ENCODE results near the gene SH3RF2.

The SH3RF2 gene

GRCh38 chr5:146066968-146067367, 130.6 kb downstream of the SH3RF2 start:
- no peak overlapping the region for H3K27ac ChIP-seq (ENCODE audit: insufficient read depth, low read length, poor library complexity, severe bottlenecking)
- H3K4me3 ChIP-seq (ENCODE audit: insufficient read depth, low read depth, low read length, poor library complexity, severe bottlenecking) = no peak overlapping the region
- H3K9me3 ChIP-seq (ENCODE audit: control insufficient read depth, low read length) = no peaks in the 10 kb centered on the region
- no peaks in the 10 kb centered on the region for H3K27me3 ChIP-seq (replicated peaks; ENCODE audit: control insufficient read depth, insufficient read depth, low read length, poor library complexity, severe bottlenecking)
- H3K4me1 ChIP-seq (ENCODE audit: control insufficient read depth, insufficient read depth, low read length, poor library complexity, severe bottlenecking) = no peaks in the 10 kb centered on the region
- DNase-seq = no peak
- no peaks in the 10 kb centered on the region for H3K36me3 ChIP-seq (ENCODE audit: control insufficient read depth, insufficient read depth, low read length)

DNA sequence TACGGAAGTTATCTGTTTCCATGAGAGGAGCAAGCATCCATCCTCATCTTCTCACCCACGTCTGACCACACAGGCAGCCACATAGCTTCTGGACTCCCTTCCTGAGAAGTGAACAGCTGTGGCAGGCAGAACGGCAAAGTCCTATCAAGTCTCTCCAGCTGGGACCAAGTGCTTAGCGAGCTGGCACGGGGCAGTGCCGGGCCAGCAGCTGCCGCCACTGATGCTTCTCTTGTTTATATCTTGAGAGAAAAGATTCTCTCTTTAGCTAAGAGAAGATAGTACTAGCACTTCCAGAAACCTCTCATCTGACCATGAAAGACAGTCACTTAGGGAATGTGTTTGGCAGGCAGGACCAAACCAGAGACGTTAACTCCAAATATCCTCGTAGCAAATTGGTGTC, 131.8 kb downstream of the SH3RF2 start:
- no peak overlapping the region for H3K27ac ChIP-seq (ENCODE audit: insufficient read depth, low read length, poor library complexity, severe bottlenecking)
- H3K4me3 ChIP-seq (ENCODE audit: insufficient read depth, low read depth, low read length, poor library complexity, severe bottlenecking) = no peak overlapping the region
- H3K36me3 ChIP-seq (ENCODE audit: control insufficient read depth, insufficient read depth, low read length) = no peaks in the 10 kb centered on the region
- no peaks in the 10 kb centered on the region for H3K4me1 ChIP-seq (ENCODE audit: control insufficient read depth, insufficient read depth, low read length, poor library complexity, severe bottlenecking)
- H3K27me3 ChIP-seq (replicated peaks; ENCODE audit: control insufficient read depth, insufficient read depth, low read length, poor library complexity, severe bottlenecking) = no peaks in the 10 kb centered on the region
- no peaks in the 10 kb centered on the region for H3K9me3 ChIP-seq (ENCODE audit: control insufficient read depth, low read length)
- no peak for DNase-seq

DNA sequence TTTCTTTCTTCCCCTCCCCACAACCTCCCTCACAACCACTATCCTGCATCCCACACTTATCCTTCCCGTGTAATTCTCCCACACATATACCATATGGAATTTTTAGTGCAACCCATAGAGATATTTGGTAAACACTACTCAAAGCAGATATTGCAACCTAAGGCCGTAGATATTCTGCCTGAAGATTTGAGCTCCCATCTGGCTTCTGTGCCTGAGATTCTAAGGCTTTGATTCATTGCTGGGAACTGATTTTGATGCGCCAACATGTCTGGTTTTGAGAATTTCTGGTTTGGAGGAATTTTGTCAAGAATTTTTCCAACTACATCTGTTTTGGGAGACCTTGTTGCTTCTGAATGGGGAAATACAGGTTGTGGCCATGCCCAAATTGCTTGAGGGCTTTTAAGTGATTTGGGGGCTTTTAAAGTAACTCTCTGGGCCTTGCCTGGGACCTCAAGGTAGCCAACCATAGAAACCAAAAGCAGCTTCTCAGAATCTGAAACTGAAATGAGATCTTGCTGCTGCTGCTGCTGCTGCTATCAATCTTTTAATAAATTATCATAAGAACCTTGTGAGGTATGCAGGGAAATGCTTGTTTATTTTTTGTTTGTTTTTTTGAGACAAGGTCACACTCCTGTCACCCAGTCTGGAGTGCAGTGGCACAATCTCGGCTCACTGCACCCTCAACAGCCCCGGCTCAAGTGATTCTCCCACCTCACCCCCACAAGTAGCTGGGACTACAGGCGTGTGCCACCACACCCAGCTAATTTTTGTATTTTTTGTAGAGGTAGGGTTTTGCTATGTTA, 132.8 kb downstream of the SH3RF2 start:
- no peak for DNase-seq
- Histone ChIP-seq H3K4me3 (ENCODE audit: insufficient read depth, low read depth, low read length, poor library complexity, severe bottlenecking) (no peak overlapping the region), H3K9me3 (ENCODE audit: control insufficient read depth, low read length) (no peaks in the 10 kb centered on the region), H3K4me1 (ENCODE audit: control insufficient read depth, insufficient read depth, low read length, poor library complexity, severe bottlenecking) (no peaks in the 10 kb centered on the region), H3K27me3 (replicated peaks; ENCODE audit: control insufficient read depth, insufficient read depth, low read length, poor library complexity, severe bottlenecking) (no peaks in the 10 kb centered on the region), H3K27ac (ENCODE audit: insufficient read depth, low read length, poor library complexity, severe bottlenecking) (no peak overlapping the region), H3K36me3 (ENCODE audit: control insufficient read depth, insufficient read depth, low read length) (no peaks in the 10 kb centered on the region)

- Histone ChIP-seq H3K4me3 (ENCODE audit: insufficient read depth, low read depth, low read length, poor library complexity, severe bottlenecking) (no peak overlapping the region), H3K36me3 (ENCODE audit: control insufficient read depth, insufficient read depth, low read length) (no peaks in the 10 kb centered on the region), H3K9me3 (ENCODE audit: control insufficient read depth, low read length) (no peaks in the 10 kb centered on the region), H3K27me3 (replicated peaks; ENCODE audit: control insufficient read depth, insufficient read depth, low read length, poor library complexity, severe bottlenecking) (no peaks in the 10 kb centered on the region), H3K4me1 (ENCODE audit: control insufficient read depth, insufficient read depth, low read length, poor library complexity, severe bottlenecking) (no peaks in the 10 kb centered on the region), H3K27ac (ENCODE audit: insufficient read depth, low read length, poor library complexity, severe bottlenecking) (no peak overlapping the region)
- DNase-seq = no peak
Measured at GRCh38 chr5:146069780-146070099, 133.4 kb downstream of the SH3RF2 start.

GRCh38 chr5:146070746-146071145, 134.4 kb downstream of the SH3RF2 start:
- DNase-seq = no peak
- H3K4me3 ChIP-seq (ENCODE audit: insufficient read depth, low read depth, low read length, poor library complexity, severe bottlenecking) = no peak overlapping the region
- no peaks in the 10 kb centered on the region for H3K9me3 ChIP-seq (ENCODE audit: control insufficient read depth, low read length)

DNA sequence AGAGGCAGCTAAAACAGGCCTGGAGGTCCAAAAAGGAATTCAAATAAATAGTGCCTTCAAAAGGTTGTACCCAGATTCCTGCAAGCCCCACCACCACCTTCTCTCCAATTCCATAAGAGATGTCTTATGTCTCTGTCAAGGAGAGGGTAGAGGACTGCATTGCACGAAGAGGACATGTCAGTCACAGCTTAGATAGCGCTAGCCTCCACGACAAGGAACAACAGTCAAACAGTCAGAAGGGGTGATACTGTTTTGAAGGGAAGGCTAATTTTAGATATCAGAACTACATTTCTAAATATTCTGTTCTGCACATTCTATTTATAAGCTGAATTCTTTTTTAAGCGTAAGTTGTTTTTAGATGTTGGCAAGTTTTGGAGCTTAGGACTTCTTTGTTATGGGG, 134.8 kb downstream of the SH3RF2 start:
- H3K4me3 ChIP-seq (ENCODE audit: insufficient read depth, low read depth, low read length, poor library complexity, severe bottlenecking) = no peak overlapping the region
- H3K27me3 ChIP-seq (replicated peaks; ENCODE audit: control insufficient read depth, insufficient read depth, low read length, poor library complexity, severe bottlenecking) = no peaks in the 10 kb centered on the region
- DNase-seq = no peak
- no peaks in the 10 kb centered on the region for H3K36me3 ChIP-seq (ENCODE audit: control insufficient read depth, insufficient read depth, low read length)
- H3K9me3 ChIP-seq (ENCODE audit: control insufficient read depth, low read length) = no peaks in the 10 kb centered on the region
- no peaks in the 10 kb centered on the region for H3K4me1 ChIP-seq (ENCODE audit: control insufficient read depth, insufficient read depth, low read length, poor library complexity, severe bottlenecking)
- H3K27ac ChIP-seq (ENCODE audit: insufficient read depth, low read length, poor library complexity, severe bottlenecking) = no peak overlapping the region

More at GRCh38 chr5:146070746-146071145, 134.4 kb downstream of the SH3RF2 start:
- Histone ChIP-seq H3K36me3 (ENCODE audit: control insufficient read depth, insufficient read depth, low read length) (no peaks in the 10 kb centered on the region), H3K27me3 (replicated peaks; ENCODE audit: control insufficient read depth, insufficient read depth, low read length, poor library complexity, severe bottlenecking) (no peaks in the 10 kb centered on the region), H3K4me1 (ENCODE audit: control insufficient read depth, insufficient read depth, low read length, poor library complexity, severe bottlenecking) (no peaks in the 10 kb centered on the region), H3K27ac (ENCODE audit: insufficient read depth, low read length, poor library complexity, severe bottlenecking) (no peak overlapping the region)

- no peaks in the 10 kb centered on the region for H3K4me1 ChIP-seq (ENCODE audit: control insufficient read depth, insufficient read depth, low read length, poor library complexity, severe bottlenecking)
- no peak overlapping the region for H3K4me3 ChIP-seq (ENCODE audit: insufficient read depth, low read depth, low read length, poor library complexity, severe bottlenecking)
- no peak for DNase-seq
- no peak overlapping the region for H3K27ac ChIP-seq (ENCODE audit: insufficient read depth, low read length, poor library complexity, severe bottlenecking)
- H3K36me3 ChIP-seq (ENCODE audit: control insufficient read depth, insufficient read depth, low read length) = no peaks in the 10 kb centered on the region
- H3K27me3 ChIP-seq (replicated peaks; ENCODE audit: control insufficient read depth, insufficient read depth, low read length, poor library complexity, severe bottlenecking) = no peaks in the 10 kb centered on the region
- H3K9me3 ChIP-seq (ENCODE audit: control insufficient read depth, low read length) = no peaks in the 10 kb centered on the region
Measured at GRCh38 chr5:146072595-146072994, 136.2 kb downstream of the SH3RF2 start.

DNA sequence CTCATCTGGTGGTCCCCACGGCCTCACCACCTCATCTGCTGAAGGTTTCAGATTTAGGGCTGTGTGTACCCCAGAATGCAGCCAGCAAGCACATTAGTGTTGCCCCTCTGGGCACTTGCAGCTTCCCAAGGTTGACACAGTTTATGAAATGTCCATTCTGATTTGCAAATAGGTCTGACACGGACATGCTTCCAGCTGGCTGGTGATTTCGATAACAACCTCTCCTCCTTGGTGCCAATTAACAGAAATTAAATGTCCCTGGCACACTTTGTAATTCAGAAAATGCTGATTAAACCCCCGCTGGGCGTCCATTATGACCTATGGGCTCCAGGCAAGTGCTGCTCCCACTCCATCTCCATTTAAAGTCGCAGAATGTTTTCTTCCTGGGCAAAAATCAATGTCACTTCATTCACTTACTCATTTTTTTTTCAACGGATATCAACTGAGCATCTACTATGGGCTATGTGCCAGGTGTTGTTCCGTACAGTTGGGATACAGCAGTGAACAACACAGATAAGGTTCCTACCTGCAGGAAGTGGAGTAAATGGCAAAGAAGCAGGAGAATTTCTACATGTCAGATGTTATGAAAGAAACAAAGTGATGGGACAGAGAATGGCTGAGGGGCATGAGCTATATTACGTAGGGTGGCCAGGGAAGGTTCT, 137.0 kb downstream of the SH3RF2 start:
- Histone ChIP-seq H3K36me3 (ENCODE audit: control insufficient read depth, insufficient read depth, low read length) (no peaks in the 10 kb centered on the region), H3K9me3 (ENCODE audit: control insufficient read depth, low read length) (no peaks in the 10 kb centered on the region), H3K4me3 (ENCODE audit: insufficient read depth, low read depth, low read length, poor library complexity, severe bottlenecking) (no peak overlapping the region), H3K27ac (ENCODE audit: insufficient read depth, low read length, poor library complexity, severe bottlenecking) (no peak overlapping the region), H3K4me1 (ENCODE audit: control insufficient read depth, insufficient read depth, low read length, poor library complexity, severe bottlenecking) (no peaks in the 10 kb centered on the region), H3K27me3 (replicated peaks; ENCODE audit: control insufficient read depth, insufficient read depth, low read length, poor library complexity, severe bottlenecking) (no peaks in the 10 kb centered on the region)
- DNase-seq = no peak

DNA sequence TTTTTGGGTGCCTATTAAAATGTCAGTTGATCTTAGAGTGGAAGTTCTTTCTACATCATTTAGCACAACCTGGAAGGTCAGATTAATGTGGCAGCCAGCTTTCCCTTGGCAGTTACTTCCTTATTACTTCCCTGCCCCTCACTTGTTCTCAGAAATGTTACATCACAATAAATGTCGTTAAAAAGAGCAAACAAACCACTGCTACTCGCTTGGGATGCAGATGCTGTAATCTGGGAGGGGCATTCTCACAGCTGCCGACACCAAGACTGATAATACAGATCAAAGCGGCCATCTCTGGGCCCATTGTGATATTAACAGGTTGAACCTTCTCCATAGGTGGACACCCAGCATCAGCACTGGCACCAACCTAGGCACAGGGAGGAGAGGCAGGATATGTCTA, 139.7 kb downstream of the SH3RF2 start:
- no peak for DNase-seq
- H3K9me3 ChIP-seq (ENCODE audit: control insufficient read depth, low read length) = no peaks in the 10 kb centered on the region
- no peak overlapping the region for H3K27ac ChIP-seq (ENCODE audit: insufficient read depth, low read length, poor library complexity, severe bottlenecking)
- no peak overlapping the region for H3K4me3 ChIP-seq (ENCODE audit: insufficient read depth, low read depth, low read length, poor library complexity, severe bottlenecking)
- peaks cover 5% of the 10 kb centered on the region for H3K4me1 ChIP-seq (ENCODE audit: control insufficient read depth, insufficient read depth, low read length, poor library complexity, severe bottlenecking)
- H3K36me3 ChIP-seq (ENCODE audit: control insufficient read depth, insufficient read depth, low read length) = no peaks in the 10 kb centered on the region
- no peaks in the 10 kb centered on the region for H3K27me3 ChIP-seq (replicated peaks; ENCODE audit: control insufficient read depth, insufficient read depth, low read length, poor library complexity, severe bottlenecking)

GRCh38 chr5:146076455-146076854, 140.1 kb downstream of the SH3RF2 start:
- no peak for DNase-seq

More at GRCh38 chr5:146076455-146076854, 140.1 kb downstream of the SH3RF2 start:
- Histone ChIP-seq H3K36me3 (ENCODE audit: control insufficient read depth, insufficient read depth, low read length) (no peaks in the 10 kb centered on the region), H3K4me1 (ENCODE audit: control insufficient read depth, insufficient read depth, low read length, poor library complexity, severe bottlenecking) (peaks cover 5% of the 10 kb centered on the region), H3K27me3 (replicated peaks; ENCODE audit: control insufficient read depth, insufficient read depth, low read length, poor library complexity, severe bottlenecking) (no peaks in the 10 kb centered on the region), H3K9me3 (ENCODE audit: control insufficient read depth, low read length) (no peaks in the 10 kb centered on the region), H3K27ac (ENCODE audit: insufficient read depth, low read length, poor library complexity, severe bottlenecking) (no peak overlapping the region), H3K4me3 (ENCODE audit: insufficient read depth, low read depth, low read length, poor library complexity, severe bottlenecking) (no peak overlapping the region)

Measured in effector memory CD4-positive, alpha-beta T cell (primary cell).